ENCODE results near the gene PCDH7. TPM values are rescaled to one million over a fixed set of nuclear protein-coding genes. Genes with fewer than 3 reads are reported as not detected.

PCDH7 gene
- total RNA-seq, 1 experiment from 2014 or later: 28.6 TPM

DNA sequence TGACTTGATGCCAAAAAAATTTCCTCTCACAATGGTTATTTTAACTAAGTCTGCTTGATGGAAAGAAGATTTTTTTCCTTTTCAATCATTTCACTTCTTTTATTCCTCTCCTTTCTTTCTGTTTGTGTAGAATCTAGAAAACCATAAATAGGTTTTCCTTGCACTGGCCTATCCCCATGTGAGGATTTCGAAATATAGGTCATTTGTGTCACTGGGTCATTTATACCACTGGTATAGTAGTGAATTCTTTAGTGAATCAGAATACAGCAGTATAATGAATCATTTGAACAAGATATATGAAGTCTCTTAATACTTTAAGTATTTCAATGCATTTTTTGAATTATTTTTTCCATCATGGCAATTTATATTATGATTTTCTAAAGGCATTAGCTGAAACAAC, 26.6 kb downstream of the PCDH7 start:
- intact Hi-C loops (cut with micrococcal nuclease; ENCODE audit: unreplicated experiment): no loop called here
- H3K27ac ChIP-seq: no peak overlapping the region
- TF ChIP-seq EZH2 (IDR thresholded peaks at IDR 0.05; ENCODE audit: low read depth): no peak
- TF ChIP-seq, protein P1, sequence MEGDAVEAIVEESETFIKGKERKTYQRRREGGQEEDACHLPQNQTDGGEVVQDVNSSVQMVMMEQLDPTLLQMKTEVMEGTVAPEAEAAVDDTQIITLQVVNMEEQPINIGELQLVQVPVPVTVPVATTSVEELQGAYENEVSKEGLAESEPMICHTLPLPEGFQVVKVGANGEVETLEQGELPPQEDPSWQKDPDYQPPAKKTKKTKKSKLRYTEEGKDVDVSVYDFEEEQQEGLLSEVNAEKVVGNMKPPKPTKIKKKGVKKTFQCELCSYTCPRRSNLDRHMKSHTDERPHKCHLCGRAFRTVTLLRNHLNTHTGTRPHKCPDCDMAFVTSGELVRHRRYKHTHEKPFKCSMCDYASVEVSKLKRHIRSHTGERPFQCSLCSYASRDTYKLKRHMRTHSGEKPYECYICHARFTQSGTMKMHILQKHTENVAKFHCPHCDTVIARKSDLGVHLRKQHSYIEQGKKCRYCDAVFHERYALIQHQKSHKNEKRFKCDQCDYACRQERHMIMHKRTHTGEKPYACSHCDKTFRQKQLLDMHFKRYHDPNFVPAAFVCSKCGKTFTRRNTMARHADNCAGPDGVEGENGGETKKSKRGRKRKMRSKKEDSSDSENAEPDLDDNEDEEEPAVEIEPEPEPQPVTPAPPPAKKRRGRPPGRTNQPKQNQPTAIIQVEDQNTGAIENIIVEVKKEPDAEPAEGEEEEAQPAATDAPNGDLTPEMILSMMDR (conservative IDR thresholded peaks at IDR 0.05): no peak
- no peak for DNase-seq
- no peak overlapping the region for H2AFZ ChIP-seq
- H3K27me3 ChIP-seq (ENCODE audit: insufficient read depth, low read depth): no peaks in the 10 kb centered on the region
- no TSS peak for BruUV-seq (replicated peaks)
- H4K20me1 ChIP-seq (ENCODE audit: insufficient read depth): no peaks in the 10 kb centered on the region
- POLR2A ChIA-PET (ENCODE audit: unreplicated experiment): no interaction called here
- H3K9me2 ChIP-seq (ENCODE audit: insufficient read depth): no peaks in the 10 kb centered on the region
- H3K4me2 ChIP-seq: no peak overlapping the region
- CTCF ChIA-PET: no interaction called here
- no peaks in the 10 kb centered on the region for H3K9me3 ChIP-seq (ENCODE audit: insufficient read depth, low read depth)
- H3K79me2 ChIP-seq (ENCODE audit: low read depth): no peaks in the 10 kb centered on the region
- no peaks in the 10 kb centered on the region for H3K4me1 ChIP-seq (replicated peaks; ENCODE audit: insufficient read depth)
- no peaks in the 10 kb centered on the region; the same call in 1 of the 2 replicates for H3F3A ChIP-seq (ENCODE audit: insufficient read depth, low read depth)
- H3K4me3 ChIP-seq: no peak overlapping the region
- H3K36me3 ChIP-seq (ENCODE audit: low read depth): no peaks in the 10 kb centered on the region

DNA sequence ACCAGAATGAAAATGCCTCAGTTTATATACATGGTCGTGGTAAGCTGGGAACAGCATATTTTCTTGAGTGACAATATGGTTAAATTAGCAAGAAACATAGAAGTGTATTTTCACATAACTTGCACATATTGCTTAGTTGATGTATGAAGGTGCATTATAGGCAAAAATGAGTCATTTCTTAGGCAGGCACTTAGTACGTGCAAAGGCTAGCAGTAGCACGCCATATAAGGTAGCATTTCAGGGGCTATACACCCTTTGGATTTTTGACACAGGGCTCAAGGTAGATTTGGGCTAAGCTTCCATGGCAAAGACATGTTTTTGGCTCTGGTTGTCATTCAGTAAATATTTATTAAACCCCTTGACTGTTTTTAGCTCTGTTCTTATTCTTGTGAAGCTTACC, 33.1 kb downstream of the PCDH7 start:
- Histone ChIP-seq H3K27me3 (ENCODE audit: insufficient read depth, low read depth) (no peaks in the 10 kb centered on the region), H3K4me2 (peak overlapping the region; percentile 49), H3K27ac (peak overlapping the region; percentile 72), H4K20me1 (ENCODE audit: insufficient read depth) (no peaks in the 10 kb centered on the region), H3F3A (ENCODE audit: insufficient read depth, low read depth) (peaks cover 21% of the 10 kb centered on the region; the same call in 1 of the 2 replicates), H3K4me3 (no peak overlapping the region), H3K36me3 (ENCODE audit: low read depth) (no peaks in the 10 kb centered on the region), H3K9me3 (ENCODE audit: insufficient read depth, low read depth) (no peaks in the 10 kb centered on the region; the same call in 1 of the 2 replicates), H3K9me2 (ENCODE audit: insufficient read depth) (no peaks in the 10 kb centered on the region), H3K4me1 (replicated peaks; ENCODE audit: insufficient read depth) (peaks cover 43% of the 10 kb centered on the region), H3K79me2 (ENCODE audit: low read depth) (no peaks in the 10 kb centered on the region), H2AFZ (no peak overlapping the region)
- CTCF ChIA-PET: interaction anchor here (0.6 kb wide), 1 partner anchor 32 kb away, joined by 3 read pairs; no protein-coding TSS in a partner anchor
- DNase-seq: peak; percentile 12 to 74
- intact Hi-C loops (cut with micrococcal nuclease; ENCODE audit: unreplicated experiment): loop anchor here (1.0 to 10.0 kb wide), 3 partner anchors 84 to 331 kb away; no protein-coding TSS in a partner anchor
- no TSS peak for BruUV-seq (replicated peaks)
- POLR2A ChIA-PET (ENCODE audit: unreplicated experiment): interaction anchor here (1.1 kb wide), 1 partner anchor 336 kb away, joined by 3 read pairs; no protein-coding TSS in a partner anchor
- TF ChIP-seq, protein P1 (conservative IDR thresholded peaks at IDR 0.05): no peak
- no peak for TF ChIP-seq EZH2 (IDR thresholded peaks at IDR 0.05; ENCODE audit: low read depth)

DNA sequence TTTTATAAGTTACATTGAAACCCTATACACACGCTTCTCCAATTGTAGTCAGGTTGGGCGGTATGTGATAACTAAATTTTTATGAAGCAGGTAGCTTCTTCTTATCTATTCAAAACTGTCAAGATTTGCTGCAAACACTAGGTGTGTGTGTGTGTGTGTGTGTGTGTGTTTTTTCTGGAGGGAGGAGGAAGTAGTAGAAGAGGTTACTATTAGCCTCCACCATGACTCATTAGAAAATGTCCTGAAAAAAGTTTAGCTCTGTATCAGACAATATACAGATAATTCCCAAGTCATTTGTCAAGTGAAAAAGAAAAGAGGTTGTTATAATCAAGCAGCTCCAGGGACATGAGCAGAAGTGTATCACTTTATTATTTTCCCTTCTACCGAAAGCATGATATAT, 33.9 kb downstream of the PCDH7 start:
- intact Hi-C loops (cut with micrococcal nuclease; ENCODE audit: unreplicated experiment): loop anchor here (10.0 kb wide), 2 partner anchors 111 to 331 kb away; no protein-coding TSS in a partner anchor
- peak overlapping the region; percentile 72 for H3K27ac ChIP-seq
- peaks cover 21% of the 10 kb centered on the region; the same call in 1 of the 2 replicates for H3F3A ChIP-seq (ENCODE audit: insufficient read depth, low read depth)
- DNase-seq: peak; percentile 13 to 52
- peak overlapping the region; percentile 49 for H3K4me2 ChIP-seq
- ChIA-PET POLR2A (ENCODE audit: unreplicated experiment) (interaction anchor here (0.6 to 1.1 kb wide), 2 partner anchors 30 to 335 kb away, joined by 3 read pairs; no protein-coding TSS in a partner anchor), CTCF (interaction anchor here (0.7 kb wide), 1 partner anchor 21 kb away, joined by 4 read pairs; no protein-coding TSS in a partner anchor)
- no peaks in the 10 kb centered on the region for H4K20me1 ChIP-seq (ENCODE audit: insufficient read depth)
- no peaks in the 10 kb centered on the region for H3K79me2 ChIP-seq (ENCODE audit: low read depth)
- TF ChIP-seq, protein P1 (conservative IDR thresholded peaks at IDR 0.05): no peak
- TF ChIP-seq EZH2 (IDR thresholded peaks at IDR 0.05; ENCODE audit: low read depth): no peak
- no peak overlapping the region for H3K4me3 ChIP-seq
- H3K9me3 ChIP-seq (ENCODE audit: insufficient read depth, low read depth): no peaks in the 10 kb centered on the region; the same call in 1 of the 2 replicates
- no TSS peak for BruUV-seq (replicated peaks)
- no peaks in the 10 kb centered on the region for H3K36me3 ChIP-seq (ENCODE audit: low read depth)
- peaks cover 44% of the 10 kb centered on the region for H3K4me1 ChIP-seq (replicated peaks; ENCODE audit: insufficient read depth)
- no peak overlapping the region for H2AFZ ChIP-seq
- H3K9me2 ChIP-seq (ENCODE audit: insufficient read depth): no peaks in the 10 kb centered on the region
- no peaks in the 10 kb centered on the region for H3K27me3 ChIP-seq (ENCODE audit: insufficient read depth, low read depth)
